K562 (cell line): ENCODE results near the gene IDUA. TPM values are rescaled to one million over a fixed set of nuclear protein-coding genes. Genes with fewer than 3 reads are reported as not detected.

Source experiments
- ATAC-seq: fragments of 200-7000 bp; cut with Tn5 transposase; 3 replicates; pipeline ENCODE4 v1.9.1; 2020; ENCODE audit warnings: moderate library complexity
- BruUV-seq: library from RNA; stranded (reverse); fragments of 400-500 nt; replicated peaks from 2 replicates; lab custom pipeline; 2021; lab: Mats Ljungman, UMichigan
- CTCF ChIA-PET: fragments of 300-600 bp; formaldehyde crosslinking; extraction: SDS; loops from one replicate; lab custom pipeline; 2021; ENCODE audit warnings: low intra/inter-chr PET ratio; lab: Yijun Ruan, JAX
- POLR2A ChIA-PET: fragments of 300-600, 350-650 bp; sonication (Branson Sonifier 250); formaldehyde crosslinking; extraction: SDS; loops from one replicate; lab custom pipeline; 2021; ENCODE audit warnings: antibody characterized with exemption, inconsistent platforms; lab: Yijun Ruan, JAX
- DNase-seq, 4 experiments: peaks; one replicate each; pipeline versions ENCODE4 v3.0.0 to v3.0.0-alpha.2; 2011 to 2018; ENCODE audit warnings: low spot score in 3 of 4, mixed read lengths in 3 of 4; ENCODE audit errors: extremely low read depth in 1 of 4
- FAIRE-seq: peaks from 2 replicates; lab custom pipeline; 2011; peaks lifted over from hg19 to GRCh38; lab: Jason Lieb, UNC
- H2AFZ ChIP-seq: 2 replicates; pipeline ENCODE4 v1.6.0; 2011; ENCODE audit warnings: low read depth, low read length, control low read depth, inconsistent platforms
- H3K27ac ChIP-seq: fragments of 200-600 bp; 3 replicates; pipeline ENCODE4 v1.8.0; 2011; ENCODE audit warnings: low read depth, mild to moderate bottlenecking, control low read depth, inconsistent platforms, low read length, moderate library complexity, mixed read lengths; ENCODE audit errors: extremely low read depth
- H3K27me3 ChIP-seq, 2 experiments: fragments of 300-600 bp in 1 of 2; 2 replicates in 1 of 2; 3 replicates in 1 of 2; pipeline versions ENCODE4 v1.6.0 to v1.8.0; 2011; ENCODE audit warnings: inconsistent platforms in 2 of 2, low read length in 2 of 2, mild to moderate bottlenecking in 1 of 2, mixed read lengths in 1 of 2, moderate library complexity in 1 of 2; ENCODE audit not compliant: control insufficient read depth in 2 of 2, insufficient read depth in 2 of 2
- H3K36me3 ChIP-seq: fragments of 300-600 bp; 3 replicates; pipeline ENCODE4 v1.8.0; 2011; ENCODE audit warnings: mild to moderate bottlenecking, low read length, inconsistent platforms; ENCODE audit not compliant: control insufficient read depth, insufficient read depth
- H3K4me1 ChIP-seq, 2 experiments: fragments of 200-600 bp in 1 of 2; replicated peaks in 1 of 2; 2 replicates in 1 of 2; 3 replicates in 1 of 2; pipeline versions ENCODE4 v1.5.1 to v1.8.0; 2011; ENCODE audit warnings: inconsistent platforms in 2 of 2, low read length in 2 of 2, mild to moderate bottlenecking in 1 of 2, mixed read lengths in 1 of 2, moderate library complexity in 1 of 2; ENCODE audit not compliant: control insufficient read depth in 2 of 2, insufficient read depth in 2 of 2
- H3K4me2 ChIP-seq: 2 replicates; pipeline ENCODE4 v1.6.1; 2011; ENCODE audit warnings: low read length, control low read depth, inconsistent platforms, mixed read lengths; ENCODE audit not compliant: insufficient read depth
- H3K4me3 ChIP-seq: fragments of 200-600 bp; sonication (generic), shearing (Covaris generic); 2 replicates; pipeline ENCODE4 v1.5.1; 2016; ENCODE audit warnings: control low read depth, inconsistent platforms
- H3K79me2 ChIP-seq: fragments of 200-600 bp; 3 replicates; pipeline ENCODE4 v1.8.0; 2011; ENCODE audit warnings: low read length, inconsistent platforms; ENCODE audit not compliant: control insufficient read depth, insufficient read depth
- H3K9ac ChIP-seq, 2 experiments: 2 replicates each; pipeline versions ENCODE4 v1.6.0 to v1.6.1; 2011; ENCODE audit warnings: low read depth in 2 of 2, low read length in 2 of 2, control low read depth in 1 of 2, inconsistent platforms in 1 of 2, mild to moderate bottlenecking in 1 of 2, mixed read lengths in 1 of 2; ENCODE audit not compliant: insufficient read depth in 1 of 2
- H3K9me1 ChIP-seq: one replicate; pipeline ENCODE4 v1.6.0; 2011; ENCODE audit warnings: inconsistent platforms, mild to moderate bottlenecking, low read length, moderate library complexity; ENCODE audit not compliant: control insufficient read depth, insufficient read depth
- H3K9me3 ChIP-seq: replicated peaks from 2 replicates; pipeline ENCODE4 v1.5.1; 2011; ENCODE audit warnings: low read depth, low read length, inconsistent platforms; ENCODE audit not compliant: control insufficient read depth, insufficient read depth
- H4K20me1 ChIP-seq: replicated peaks from 2 replicates; pipeline ENCODE4 v1.6.1; 2011; ENCODE audit warnings: low read length, inconsistent platforms, mixed read lengths; ENCODE audit not compliant: control insufficient read depth, insufficient read depth
- MEF2D ChIP-seq: conservative IDR thresholded peaks from 2 replicates; pipeline ENCODE4 v1.6.1; 2016; ENCODE audit warnings: low read depth, missing genetic modification characterization, missing compliant biosample characterization
- PCBP2 ChIP-seq: fragments of 200-400 bp; formaldehyde crosslinking; IDR thresholded peaks from 2 replicates; pipeline ENCODE4 v1.6.1; 2018; ENCODE audit warnings: low read length, low read depth, mild to moderate bottlenecking, moderate library complexity; ENCODE audit not compliant: poor library complexity, severe bottlenecking
- U2AF2 ChIP-seq: fragments of 200-400 bp; formaldehyde crosslinking; optimal IDR thresholded peaks from 2 replicates; pipeline ENCODE3; 2017; ENCODE audit warnings: low read depth, mild to moderate bottlenecking, low read length
- WGBS: fragments of 100-300 bp; shearing (Covaris generic); methylation state at CpG from one replicate; pipeline ENCODE4 v1.1.6; 2016; ENCODE audit warnings: low coverage, mixed read lengths; ENCODE audit not compliant: insufficient coverage; ENCODE audit errors: missing lambda C conversion rate; 5-methylcytosine and 5-hydroxymethylcytosine counted together
- in situ Hi-C: fragments of 300-500 bp; cut with MboI; formaldehyde crosslinking; loops from 4 replicates; pipeline ENCODE4 v1.15.0; 2018; ENCODE audit warnings: inconsistent platforms, mixed read lengths
- intact Hi-C: fragments of 100-400 bp; cut with micrococcal nuclease; formaldehyde crosslinking; loops from 2 replicates; pipeline ENCODE4 v1.14.2; 2022
- polyA plus RNA-seq, 8 experiments: library from polyadenylated mRNA; depleted of rRNA in 4 of 8; stranded (reverse) in 5 of 8; unstranded in 3 of 8; fragments of >200 nt; fragmentation: Nextera tagmentation in 2 of 8; fragmentation: Illumina TruSeq in 1 of 8; extraction: Ambion mirVana in 2 of 8; extraction: Trizol in 1 of 8; gene quantifications; 2 replicates each; pipeline versions ENCODE4 v1.2.1 to v1.2.3, GENCODE V29; 2011 to 2014; ENCODE audit warnings: inconsistent platforms in 1 of 8, missing spikeins in 1 of 8
- total RNA-seq, 7 experiments: library from RNA; depleted of rRNA in 6 of 7; stranded (reverse); fragments of >200 nt in 6 of 7; fragmentation: Illumina TruSeq in 2 of 7; extraction: Trizol in 2 of 7; gene quantifications; 2 replicates each; pipeline versions ENCODE4 v1.2.1 to v1.2.3, GENCODE V29; 2011 to 2021; ENCODE audit warnings: low replicate concordance in 1 of 7
- TF ChIP-seq, protein P1 (sequence below), 2 experiments: IDR thresholded peaks; 2 replicates each; pipeline ENCODE4 v1.6.1; 2011; ENCODE audit warnings: borderline replicate concordance in 1 of 2, control low read depth in 1 of 2, low read depth in 1 of 2, low read length in 1 of 2, mild to moderate bottlenecking in 1 of 2, mixed read lengths in 1 of 2, moderate library complexity in 1 of 2; ENCODE audit not compliant: insufficient read depth in 1 of 2, insufficient read length in 1 of 2, poor library complexity in 1 of 2, severe bottlenecking in 1 of 2; ENCODE audit errors: extremely low read depth in 1 of 2
- TF ChIP-seq, protein P2 (sequence below): fragments of 250-450 bp; sonication (Bioruptor Pico); IDR thresholded peaks from 2 replicates; pipeline ENCODE4 v1.5.0; 2021

The IDUA gene
- total and polyA plus RNA-seq, 9 of the 15 experiments (the other 6 are each of a cell fraction or from before 2014, with no cell fraction given), result 0.04 to 16.1 (median 1.2) TPM

GRCh38 chr4:1041147-1041935 is 54.5 kb downstream of the IDUA start (continued):
- TF ChIP-seq, protein P1, sequence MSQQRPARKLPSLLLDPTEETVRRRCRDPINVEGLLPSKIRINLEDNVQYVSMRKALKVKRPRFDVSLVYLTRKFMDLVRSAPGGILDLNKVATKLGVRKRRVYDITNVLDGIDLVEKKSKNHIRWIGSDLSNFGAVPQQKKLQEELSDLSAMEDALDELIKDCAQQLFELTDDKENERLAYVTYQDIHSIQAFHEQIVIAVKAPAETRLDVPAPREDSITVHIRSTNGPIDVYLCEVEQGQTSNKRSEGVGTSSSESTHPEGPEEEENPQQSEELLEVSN (IDR thresholded peaks at IDR 0.05; ENCODE audit: borderline replicate concordance in 1 of 2, extremely low read depth in 1 of 2, insufficient read depth in 1 of 2, insufficient read length in 1 of 2, low read depth in 1 of 2, low read length in 1 of 2, poor library complexity in 1 of 2, severe bottlenecking in 1 of 2), result peak in 1 of 2 experiments; percentile 45
- TF ChIP-seq, all 486 proteins: peak for 32

- H3K27me3 ChIP-seq, result no peaks in the 10 kb centered on the region
- no peaks in the 10 kb centered on the region for H3K79me2 ChIP-seq
- H2AFZ ChIP-seq, result peak overlapping the region; percentile 92
- H4K20me1 ChIP-seq, result no peaks in the 10 kb centered on the region
- no TSS peak for BruUV-seq
- no peaks in the 10 kb centered on the region for H3K9me3 ChIP-seq
- in situ Hi-C loops, result no loop called here
- CTCF ChIA-PET, result no interaction called here
- H3K9me1 ChIP-seq, result no peaks in the 10 kb centered on the region
- TF ChIP-seq MEF2D (no peak), PCBP2 (no peak), U2AF2 (no peak)
- TF ChIP-seq, protein P2, sequence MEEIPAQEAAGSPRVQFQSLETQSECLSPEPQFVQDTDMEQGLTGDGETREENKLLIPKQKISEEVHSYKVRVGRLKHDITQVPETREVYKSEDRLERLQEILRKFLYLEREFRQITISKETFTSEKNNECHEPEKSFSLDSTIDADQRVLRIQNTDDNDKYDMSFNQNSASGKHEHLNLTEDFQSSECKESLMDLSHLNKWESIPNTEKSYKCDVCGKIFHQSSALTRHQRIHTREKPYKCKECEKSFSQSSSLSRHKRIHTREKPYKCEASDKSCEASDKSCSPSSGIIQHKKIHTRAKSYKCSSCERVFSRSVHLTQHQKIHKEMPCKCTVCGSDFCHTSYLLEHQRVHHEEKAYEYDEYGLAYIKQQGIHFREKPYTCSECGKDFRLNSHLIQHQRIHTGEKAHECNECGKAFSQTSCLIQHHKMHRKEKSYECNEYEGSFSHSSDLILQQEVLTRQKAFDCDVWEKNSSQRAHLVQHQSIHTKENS (CRISPR knock-in tag), result no peak
- intact Hi-C loops, result loop anchor here (10.0 kb wide), 1 partner anchor 47 kb away; the partner anchor contains the start of gene SLC26A1
- H3K36me3 ChIP-seq, result no peaks in the 10 kb centered on the region
- H3K9ac ChIP-seq, result peak overlapping the region; percentile 30 to 90
- peak overlapping the region; percentile 68 for H3K27ac ChIP-seq
- DNase-seq (no peak), FAIRE-seq (no peak), ATAC-seq (no peak)
- no peak overlapping the region for H3K4me3 ChIP-seq
- WGBS, result 44% methylated on average over 7 of the region's 8 CpGs
- H3K4me2 ChIP-seq, result peak overlapping the region; percentile 61
- POLR2A ChIA-PET, result no interaction called here
- peaks cover 50 to 83% of the 10 kb centered on the region in 2 experiments for H3K4me1 ChIP-seq
Observed at GRCh38 chr4:1041936-1042330, 55.1 kb downstream of the IDUA start.
